Putamen (tissue), 1 donor: ENCODE measurements around the gene AGRN.
"Not testable (repeated sequence)": the region's sequence is repeated elsewhere in the genome, so short reads cannot be mapped to it uniquely, and the experiment has no call there.

Source experiments
- DNase-seq: peaks from one replicate; pipeline ENCODE4 v3.0.0-alpha.2; 2016; ENCODE audit warnings: low spot score

Gene AGRN

DNA sequence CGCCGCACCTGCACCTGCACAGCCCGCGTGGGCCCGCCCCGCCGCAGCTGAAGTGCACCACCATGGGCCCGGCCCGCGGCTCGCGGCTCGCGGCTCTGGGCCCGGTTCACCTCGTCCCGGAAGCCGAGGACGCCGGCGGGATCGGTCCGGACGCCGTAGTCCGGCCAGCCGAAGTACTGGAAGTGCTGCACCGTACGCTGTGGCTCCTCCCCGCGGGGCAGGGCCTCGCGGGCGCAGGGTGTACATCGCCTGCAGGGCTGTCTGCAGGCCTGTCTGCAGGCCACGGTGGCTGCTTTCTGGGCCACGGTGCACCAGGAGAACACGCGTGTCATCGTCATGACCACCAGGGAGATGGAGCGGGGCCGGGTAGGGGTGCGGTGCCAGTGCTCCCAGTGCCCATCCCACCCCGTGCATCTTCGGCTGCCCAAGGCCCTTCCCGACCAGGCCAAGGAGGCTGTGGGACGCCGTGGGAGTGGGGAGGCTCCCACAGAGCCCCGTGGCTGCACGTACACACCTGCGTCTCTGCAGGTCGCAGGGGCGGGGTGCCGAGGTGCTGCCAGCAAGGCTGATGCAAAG, 47.5 kb downstream of the AGRN start:
- DNase-seq = no peak

DNA sequence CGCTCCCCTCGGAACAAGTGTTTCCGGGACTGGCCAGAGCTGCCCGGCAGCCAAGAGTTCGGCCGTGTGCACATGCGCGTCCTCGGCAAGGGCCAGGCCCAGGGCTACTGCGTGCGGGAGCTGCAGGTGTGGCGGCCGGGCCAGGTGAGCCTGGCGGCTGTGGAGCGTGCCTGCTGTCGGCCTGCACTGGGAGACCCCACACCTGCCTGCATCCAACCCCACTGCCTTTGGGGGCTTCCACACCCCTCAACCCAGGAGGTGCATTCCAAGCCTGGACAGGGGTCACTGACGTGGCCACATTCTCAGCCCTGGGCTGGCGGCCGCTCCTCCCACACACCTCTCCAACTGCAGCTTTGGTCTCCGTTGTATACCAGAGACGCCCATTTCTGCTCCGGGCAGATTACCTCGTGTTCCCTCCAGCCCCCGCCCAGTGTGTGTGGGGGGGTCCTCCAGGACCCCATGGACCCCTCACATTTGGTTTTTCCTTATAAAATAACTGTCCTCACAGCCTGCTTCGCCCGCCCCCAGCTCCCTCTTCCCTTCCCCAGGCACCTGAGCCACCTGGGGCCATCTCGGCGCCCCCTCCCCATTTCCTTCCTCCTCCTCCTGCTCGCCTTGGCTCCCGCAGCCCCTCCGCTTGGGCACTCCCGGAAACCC, 48.1 kb downstream of the AGRN start:
- no peak for DNase-seq

DNA sequence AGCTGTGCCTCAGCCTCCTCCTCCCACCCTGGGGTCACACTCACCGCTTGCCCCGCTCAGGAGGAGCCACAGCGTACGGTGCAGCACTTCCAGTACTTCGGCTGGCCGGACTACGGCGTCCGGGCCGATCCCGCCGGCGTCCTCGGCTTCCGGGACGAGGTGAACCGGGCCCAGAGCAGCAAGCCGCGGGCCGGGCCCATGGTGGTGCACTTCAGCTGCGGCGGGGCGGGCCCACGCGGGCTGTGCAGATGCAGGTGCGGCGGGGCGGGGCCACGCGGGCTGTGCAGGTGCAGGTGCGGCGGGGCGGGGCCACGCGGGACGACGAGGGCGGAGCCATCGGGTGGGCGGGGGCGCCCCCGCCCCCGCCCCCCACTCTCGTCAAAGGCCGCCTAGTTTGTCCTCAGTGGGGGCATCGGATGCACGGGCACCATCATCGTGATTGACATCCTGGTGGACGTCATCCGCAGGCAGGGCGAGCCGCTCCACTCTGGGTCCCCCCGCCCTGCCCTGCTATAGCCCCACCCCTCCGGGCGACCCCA, 48.7 kb downstream of the AGRN start:
- DNase-seq = no peak

DNA sequence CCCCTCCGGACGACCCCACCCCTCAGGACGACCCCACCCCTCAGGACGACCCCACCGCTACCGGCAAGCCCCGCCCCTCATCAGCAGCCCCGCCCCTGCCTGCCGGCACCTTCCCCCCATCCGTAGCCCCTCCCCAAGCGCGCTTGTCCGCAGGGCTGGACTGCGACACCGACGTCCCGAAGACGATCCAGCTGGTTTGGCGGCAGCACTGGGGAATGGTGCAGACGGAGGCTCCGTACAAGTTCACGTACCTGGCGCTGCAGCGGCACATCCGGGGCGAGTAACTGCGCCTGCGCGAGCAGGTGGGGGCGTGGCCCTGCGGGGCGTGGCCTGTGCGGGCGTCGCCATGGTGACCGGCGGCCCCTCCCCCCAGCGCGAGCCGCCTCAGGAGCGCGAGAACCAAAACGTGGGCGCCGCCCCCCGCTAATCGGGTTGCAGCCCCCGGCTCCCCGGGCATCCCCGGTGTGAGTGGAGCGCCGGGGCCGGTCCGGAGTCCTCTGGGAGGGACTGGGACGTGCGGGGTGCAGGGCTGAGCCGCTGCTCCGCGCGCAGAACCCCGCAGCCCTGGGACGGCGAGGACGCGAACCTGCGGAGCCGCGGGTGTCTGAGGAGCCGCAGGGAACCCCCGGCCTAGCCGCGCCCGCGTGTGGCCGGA, 49.3 kb downstream of the AGRN start:
- peak; percentile 58 for DNase-seq

DNA sequence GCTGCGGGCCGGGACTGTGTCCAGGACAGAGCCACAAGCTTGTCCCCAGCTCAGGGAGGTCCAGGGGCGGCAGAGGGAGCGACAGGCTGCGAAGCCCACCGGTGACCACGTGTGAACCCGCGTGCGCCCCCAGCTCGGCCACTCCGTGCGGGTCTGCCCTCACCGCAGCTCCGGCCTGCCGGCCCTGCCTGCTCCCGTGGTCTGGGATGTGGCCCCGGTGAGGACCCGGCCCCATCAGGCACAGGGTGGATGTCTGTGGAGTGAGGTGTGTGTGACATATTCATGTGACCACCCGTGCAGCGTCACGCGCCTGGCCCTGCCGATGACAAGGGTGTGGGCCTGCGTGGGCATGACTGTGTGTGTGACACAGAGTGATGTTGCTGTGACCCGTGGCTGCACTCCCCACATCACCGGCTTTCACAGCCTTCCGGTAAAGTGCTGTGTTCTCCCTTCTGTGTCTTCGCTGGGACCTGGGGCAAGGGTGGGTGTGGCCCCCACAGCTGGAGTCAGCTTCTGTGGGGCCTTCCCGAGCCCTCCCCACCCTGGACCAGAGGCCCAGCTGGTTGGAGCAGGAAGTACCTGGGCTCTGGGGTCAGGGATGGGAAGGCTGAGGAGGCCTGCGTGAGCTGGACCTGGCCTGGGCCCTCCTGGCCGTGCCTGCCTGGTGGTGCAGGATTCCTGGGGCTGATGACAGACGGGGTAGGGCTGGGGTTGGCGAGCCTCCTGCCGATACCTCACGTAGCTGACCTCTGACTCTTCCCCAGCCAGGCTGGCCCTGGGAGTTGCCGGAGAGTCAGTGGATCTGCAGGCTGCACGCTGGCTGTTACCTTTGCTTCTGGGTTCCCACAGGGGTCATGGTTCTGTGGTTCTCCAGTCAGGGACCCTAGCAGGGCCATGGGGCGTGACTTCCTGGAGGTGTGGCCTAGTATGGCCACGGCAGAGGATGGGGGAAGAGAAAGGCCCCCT, 50.1 kb downstream of the AGRN start:
- no peak for DNase-seq

DNA sequence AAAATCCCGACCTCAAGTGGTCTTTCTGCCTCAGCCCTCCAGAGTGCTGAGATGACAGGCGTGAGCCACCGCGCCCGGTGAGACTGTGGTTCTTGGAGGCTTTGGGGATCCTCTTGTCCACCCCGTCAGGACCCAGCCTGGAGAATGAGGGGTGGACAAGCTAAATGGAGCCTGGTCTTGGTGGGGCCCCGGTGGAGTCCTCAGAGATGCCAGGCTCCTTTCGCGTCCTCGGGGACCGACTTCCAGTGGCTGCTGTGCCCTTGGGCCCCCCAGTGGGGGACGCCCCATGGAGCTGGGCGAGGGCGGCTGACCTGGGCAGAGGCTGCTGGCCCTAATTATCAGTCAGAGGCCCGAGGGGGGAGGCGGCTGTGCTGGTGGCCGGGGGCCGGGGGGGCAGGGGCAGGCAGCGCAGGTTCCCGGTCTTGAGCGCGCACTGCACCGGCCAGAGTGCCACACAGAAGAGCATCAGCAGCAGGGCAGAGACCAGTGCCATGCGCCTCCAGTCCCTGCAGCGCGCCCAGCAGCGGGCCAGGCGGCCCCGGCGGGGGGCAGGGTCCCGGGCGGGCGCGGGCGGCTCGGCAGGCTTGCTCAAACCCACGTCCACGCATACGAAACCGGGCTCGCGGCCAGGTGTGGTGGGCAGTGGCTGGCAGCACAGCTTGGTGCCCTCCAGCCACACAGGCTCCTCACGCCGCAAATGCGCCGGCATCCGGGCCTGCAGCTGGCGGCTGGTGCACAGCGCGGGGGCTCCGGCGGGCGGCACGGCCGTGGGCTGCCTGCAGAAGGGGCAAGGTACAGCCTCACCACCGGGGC, 51.8 kb downstream of the AGRN start:
- no peak for DNase-seq

DNA sequence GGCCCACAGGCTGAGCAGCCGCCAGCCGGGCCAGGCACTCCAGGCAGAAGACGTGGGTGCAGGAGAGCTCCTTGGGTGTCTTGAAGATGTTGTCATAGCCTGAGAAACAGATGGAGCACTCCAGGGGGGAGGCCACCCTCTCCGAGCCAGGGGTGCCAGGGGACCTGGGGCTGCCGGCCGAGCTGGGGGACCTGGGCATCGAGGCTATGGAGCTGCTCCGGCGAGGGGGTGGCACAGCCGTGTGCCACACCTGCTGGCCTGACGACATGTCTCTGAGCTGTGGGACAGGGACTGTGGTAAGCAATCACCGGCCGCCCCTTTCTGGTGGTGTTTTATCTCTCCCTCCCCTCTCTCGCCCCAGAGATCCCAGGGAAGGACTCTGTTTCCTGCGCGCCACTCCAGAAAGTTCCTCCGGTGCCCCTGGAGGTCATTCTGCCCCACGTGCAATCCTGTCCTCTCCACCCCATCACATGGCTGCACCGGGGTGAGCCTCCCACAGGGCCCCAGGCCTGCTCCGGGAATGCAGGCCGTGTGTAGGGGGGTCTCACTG, 52.5 kb downstream of the AGRN start:
- DNase-seq = no peak

DNA sequence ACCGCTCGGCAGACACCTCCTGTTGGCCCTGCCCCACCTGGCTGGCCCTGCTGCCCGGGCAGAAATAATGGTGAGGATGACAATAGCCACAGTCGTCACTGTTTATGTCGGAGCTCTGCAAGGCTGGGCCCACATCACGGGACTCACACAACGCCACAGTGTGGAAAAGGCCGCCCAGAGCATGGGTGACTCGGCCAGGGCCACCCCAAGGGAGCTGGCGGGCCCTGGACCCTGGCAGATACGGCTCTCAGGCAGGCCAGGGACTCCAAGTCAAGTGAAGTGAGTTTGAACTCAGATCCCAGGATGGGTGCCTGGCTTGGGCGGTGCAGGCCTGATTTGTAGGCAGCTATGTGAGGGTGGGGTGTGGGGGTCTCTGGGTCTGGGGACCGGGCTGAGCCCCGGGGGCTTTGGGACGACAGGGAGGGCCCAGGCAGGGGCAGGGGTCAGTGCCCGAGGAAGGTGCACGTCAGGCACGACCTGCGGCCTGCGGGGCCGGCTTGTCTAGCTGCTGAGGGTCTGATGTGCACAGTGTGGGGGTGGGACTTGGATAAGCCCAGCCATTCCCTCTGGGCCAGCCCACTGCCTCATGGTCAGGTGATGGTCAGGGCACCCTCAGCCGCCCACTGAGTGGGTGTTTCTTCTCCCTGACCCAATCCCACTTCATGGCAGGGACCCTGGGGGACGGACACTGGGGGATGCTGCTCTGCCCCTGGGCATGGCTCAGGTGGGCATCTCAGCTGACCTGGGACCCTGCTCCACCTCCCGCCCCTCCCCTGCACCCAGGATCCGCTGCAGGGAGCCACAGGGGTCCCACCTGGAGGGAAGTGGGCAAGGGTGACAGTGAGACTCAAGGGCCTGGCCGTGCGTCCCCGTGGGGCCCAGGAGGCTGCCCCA, 53.2 kb downstream of the AGRN start:
- DNase-seq = no peak

DNA sequence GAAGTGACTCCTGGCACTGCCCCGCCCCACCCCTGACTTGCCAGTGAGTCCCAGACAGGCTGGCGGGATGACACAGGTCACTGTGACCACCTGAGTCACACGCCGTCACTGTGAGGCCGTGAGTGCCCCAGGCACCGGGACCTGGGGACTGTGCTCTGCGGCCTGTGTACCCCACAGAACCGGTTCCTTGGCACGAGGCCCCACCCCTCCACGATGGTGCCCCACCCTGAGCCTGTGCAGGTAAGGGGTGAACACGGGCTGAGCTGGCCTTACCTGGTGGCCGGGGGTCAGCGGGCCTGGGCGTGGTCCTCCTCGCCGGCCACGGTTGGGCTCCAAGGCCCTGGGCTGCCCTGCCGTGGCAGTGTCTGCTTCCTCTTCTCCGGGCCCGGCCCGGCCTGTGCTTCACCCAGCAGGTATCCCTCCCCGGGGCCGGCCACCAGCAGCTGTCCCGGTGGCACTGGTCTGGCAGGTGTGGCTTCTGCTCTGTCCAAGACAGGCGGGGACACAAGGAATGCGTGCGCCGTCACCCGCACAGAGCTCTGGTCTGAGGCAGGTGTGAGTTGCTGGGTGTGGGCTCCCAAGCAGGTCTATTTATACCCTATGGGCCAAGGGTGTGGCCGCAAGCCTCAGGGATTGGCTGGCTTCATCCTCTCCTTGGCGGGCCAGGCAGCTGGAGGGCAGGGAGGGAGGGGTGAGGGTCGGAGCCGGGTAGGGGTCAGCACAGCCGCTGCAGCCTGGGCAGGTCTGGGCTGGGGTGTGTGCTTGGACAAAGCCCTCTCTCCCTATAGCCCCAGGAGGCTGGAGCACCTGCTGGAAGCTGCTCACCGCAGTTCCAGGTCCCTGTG, 54.0 kb downstream of the AGRN start, which contains the start of gene RNF223:
RNF223 (minus strand) TSS at position 564 of the 845 bp plus-strand sequence. CDS start 1,740 bp downstream, outside the sequence.
- no peak for DNase-seq

DNA sequence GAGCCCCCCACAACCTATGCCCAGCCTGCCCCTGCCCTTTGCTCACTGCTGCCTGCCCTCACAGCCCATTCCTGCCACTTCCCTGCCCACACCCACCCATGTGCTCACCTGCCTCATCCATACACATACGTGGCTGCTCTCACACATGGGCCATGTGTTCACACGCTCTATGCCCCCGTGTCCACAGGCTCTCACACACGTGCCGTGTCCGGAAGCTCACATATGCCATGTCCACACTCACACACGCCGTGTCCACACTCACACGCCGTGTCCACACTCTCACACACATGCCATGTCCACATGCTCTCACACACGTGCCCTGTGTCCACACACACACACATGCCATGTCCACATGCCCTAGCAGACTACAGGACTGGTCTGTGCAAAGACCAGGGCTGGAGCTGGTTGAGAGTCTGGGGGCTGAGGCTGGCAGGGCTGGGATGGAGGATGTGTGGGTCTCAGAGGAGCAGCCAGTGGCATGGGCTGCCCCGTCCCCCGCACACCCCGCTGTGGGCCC, 54.8 kb downstream of the AGRN start:
- no peak for DNase-seq

DNA sequence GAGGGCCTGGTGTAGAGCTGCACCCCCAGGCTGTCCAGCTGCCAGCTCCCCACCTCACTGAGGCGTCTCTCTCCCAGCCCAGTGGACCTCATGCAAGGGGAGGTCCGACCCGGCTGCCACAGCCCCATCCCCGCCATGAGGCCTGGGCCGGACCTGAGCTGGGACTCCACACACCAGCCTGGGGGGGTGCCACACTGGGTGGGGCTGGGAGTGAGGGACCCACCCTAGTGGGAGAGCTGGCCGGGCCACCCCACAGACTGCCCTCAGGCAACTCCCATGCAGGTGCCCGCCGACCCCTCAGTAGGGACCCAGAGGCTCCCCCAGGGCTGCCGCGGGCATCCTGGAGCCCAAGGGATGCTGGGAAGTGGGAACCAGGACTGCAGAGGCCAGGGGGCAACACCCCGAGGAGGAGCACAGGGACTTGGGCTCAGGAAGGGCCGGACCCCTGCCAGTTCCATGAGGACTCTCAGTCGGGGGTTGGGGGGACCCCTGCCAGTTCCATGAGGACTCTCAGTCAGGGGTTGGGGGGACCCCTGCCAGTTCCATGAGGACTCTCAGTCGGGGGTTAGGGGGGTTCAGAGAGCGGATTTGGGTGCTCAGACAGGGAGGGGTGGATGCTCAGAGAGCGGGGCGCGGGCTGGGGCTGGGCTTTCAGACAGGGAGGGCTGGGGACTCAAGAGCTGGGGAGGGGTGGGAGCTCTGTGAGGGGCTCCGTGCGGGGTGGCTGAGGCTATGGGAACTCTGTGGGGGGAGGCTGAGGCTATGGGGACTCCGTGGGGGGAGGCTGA, 55.4 kb downstream of the AGRN start:
- no peak for DNase-seq

DNA sequence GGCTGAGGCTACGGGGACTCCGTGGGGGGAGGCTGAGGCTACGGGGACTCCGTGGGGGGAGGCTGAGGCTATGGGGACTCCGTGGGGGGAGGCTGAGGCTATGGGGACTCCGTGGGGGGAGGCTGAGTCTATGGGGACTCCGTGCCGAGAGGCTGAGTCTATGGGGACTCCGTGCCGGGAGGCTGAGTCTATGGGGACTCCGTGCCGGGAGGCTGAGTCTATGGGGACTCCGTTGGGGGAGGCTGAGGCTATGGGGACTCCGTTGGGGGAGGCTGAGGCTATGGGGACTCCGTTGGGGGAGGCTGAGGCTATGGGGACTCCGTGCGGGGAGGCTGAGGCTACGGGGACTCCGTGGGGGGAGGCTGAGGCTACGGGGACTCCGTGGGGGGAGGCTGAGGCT, 57.5 kb downstream of the AGRN start:
- not testable (repeated sequence) for DNase-seq

DNA sequence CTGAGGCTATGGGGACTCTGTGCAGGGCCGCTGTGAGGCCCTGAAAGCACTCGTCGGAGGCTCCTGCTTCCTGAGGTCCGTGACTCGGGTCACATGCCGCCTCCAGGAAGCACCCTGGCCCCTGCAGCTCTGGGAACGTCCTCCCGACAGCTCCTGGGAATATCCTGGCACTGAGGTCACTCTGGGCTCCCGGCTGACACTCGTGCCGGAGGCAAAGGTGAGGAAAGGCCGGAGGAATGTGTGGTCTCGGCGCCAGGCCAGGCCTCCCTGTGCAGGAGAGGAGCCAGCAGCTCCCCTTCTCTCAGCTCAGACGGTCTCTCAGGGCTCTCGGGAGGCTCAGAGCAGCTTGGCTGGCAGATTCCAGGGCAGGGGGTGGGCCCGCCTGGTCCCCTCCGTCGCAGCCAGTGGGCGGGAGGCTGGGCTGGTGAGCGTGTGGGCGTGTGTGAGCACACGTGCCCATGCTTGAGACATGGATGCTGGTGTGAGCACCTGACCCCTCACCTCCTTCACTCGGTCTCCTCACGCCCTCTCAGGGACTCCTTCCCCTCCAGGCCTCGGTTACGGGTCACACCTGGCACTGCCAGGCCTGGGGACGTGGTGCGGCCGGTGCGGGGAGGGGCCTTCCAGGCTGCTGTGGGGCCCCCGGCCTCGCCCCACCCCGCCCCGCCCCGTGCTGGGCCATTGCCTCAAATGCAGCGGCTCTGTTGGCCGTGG, 59.6 kb downstream of the AGRN start:
- no peak for DNase-seq

DNA sequence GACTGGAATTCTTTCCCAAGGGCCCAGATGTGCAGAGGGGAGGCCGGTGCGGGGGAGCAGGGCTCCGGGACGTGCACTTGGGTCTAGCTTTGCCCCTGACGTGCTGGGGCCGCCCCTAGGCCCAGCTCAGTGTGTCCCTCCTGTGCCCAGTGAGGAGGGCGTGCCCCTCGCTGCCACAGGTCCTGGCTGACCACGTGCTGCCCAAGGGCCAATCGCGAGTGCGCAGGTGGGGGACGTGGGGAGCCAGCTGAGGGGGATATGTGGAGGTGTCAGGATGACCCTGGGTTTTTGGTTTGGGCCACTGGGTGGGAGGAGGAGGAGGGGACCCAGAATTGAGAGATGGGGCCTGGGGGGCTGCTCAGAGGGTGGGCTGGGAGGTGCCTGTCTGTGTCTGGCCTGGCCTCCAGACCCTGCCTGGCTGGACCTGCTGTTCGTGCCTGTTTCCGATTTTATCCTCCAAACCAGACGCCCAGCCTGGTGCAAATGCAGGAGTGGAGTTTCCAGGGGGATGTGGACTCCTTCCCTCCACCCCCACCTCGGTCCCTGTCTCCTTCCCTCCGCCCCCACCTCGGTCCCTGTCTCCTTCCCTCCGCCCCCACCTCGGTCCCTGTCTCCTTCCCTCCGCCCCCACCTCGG, 60.3 kb downstream of the AGRN start:
- DNase-seq = no peak

DNA sequence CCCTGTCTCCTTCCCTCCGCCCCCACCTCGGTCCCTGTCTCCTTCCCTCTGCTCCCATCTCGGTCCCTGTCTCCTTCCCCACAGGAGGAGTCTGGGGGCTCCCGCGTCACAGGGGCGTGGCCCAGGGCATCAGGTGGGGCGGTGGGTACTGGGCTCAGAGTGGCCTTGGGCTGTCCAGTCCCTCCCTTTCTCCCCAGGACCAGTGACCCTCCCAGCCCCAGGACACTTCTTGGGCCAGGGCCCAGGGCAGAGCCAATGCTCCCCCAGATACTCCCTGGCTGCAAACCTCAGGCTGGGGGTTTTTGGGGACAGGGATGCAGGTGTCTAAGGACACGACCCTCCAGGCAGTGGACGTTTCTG, 61.0 kb downstream of the AGRN start:
- DNase-seq = no peak

DNA sequence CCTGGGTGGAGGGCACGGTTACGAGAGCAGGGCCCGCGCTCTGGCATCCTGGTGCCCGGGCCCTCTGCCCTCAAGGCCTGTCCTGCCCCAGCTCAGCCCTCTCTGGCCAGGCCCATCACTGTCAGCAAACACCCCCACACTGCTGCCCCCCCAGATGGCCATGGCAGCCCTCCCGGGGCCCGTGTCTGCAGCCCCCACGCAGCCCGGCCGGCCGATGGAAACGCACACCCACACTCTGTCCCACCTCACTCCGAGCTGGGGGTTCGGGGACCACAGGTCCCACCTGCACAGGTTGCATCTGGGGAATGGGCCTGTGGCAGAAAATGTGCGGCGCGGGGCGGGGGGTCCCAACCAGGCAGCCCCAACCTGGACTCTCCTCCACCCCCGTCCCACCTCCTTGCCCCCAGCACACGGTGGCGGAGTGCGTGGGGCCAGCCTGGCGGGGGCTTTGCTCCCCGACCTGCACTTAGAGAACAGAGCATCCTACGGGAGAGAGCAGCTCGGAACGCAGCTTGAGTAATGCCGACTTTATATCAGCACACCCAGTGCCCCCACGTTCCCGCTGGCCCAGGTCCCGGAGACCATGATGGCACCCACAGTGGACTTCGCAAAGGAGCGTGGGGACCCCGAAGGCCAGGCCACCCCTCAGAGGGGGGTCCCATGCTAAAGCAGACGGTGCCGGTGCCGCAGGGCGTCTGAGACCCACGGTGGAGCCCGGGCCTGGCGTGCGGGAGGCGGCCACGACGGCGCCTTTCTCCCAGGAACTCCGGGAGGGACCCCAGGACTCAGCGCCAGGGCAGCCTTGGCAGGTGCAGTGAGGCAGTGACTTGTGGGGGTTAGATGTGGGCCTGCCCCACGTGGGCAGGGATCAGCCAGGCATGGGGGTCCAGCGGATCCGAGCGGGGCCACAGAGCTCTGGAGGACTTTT, 61.7 kb downstream of the AGRN start:
- no peak for DNase-seq
